NB4 (cell line): ENCODE data around the gene IFFO2.

Experiments used
- DNase-seq: peaks from one replicate; pipeline ENCODE4 v3.0.0; 2010; ENCODE audit warnings: low read depth
- H3K4me3 ChIP-seq: one replicate; pipeline ENCODE4 v1.5.1; 2011; ENCODE audit warnings: mild to moderate bottlenecking, low read depth, low read length, moderate library complexity
- CTCF ChIP-seq: IDR thresholded peaks from one replicate; pipeline ENCODE4 v1.5.1; 2012; ENCODE audit warnings: low read depth, low read length
- MYC ChIP-seq: IDR thresholded peaks from 2 replicates; pipeline ENCODE4 v1.6.1; 2011; ENCODE audit warnings: low read depth, low read length
- POLR2A ChIP-seq: IDR thresholded peaks from 2 replicates; pipeline ENCODE4 v1.6.1; 2011; ENCODE audit warnings: mild to moderate bottlenecking; ENCODE audit not compliant: insufficient read length; ENCODE audit errors: extremely low read depth
- TF ChIP-seq, protein P1 (sequence below): IDR thresholded peaks from 2 replicates; pipeline ENCODE4 v1.6.1; 2011; ENCODE audit warnings: low read depth, low read length

Gene IFFO2

DNA sequence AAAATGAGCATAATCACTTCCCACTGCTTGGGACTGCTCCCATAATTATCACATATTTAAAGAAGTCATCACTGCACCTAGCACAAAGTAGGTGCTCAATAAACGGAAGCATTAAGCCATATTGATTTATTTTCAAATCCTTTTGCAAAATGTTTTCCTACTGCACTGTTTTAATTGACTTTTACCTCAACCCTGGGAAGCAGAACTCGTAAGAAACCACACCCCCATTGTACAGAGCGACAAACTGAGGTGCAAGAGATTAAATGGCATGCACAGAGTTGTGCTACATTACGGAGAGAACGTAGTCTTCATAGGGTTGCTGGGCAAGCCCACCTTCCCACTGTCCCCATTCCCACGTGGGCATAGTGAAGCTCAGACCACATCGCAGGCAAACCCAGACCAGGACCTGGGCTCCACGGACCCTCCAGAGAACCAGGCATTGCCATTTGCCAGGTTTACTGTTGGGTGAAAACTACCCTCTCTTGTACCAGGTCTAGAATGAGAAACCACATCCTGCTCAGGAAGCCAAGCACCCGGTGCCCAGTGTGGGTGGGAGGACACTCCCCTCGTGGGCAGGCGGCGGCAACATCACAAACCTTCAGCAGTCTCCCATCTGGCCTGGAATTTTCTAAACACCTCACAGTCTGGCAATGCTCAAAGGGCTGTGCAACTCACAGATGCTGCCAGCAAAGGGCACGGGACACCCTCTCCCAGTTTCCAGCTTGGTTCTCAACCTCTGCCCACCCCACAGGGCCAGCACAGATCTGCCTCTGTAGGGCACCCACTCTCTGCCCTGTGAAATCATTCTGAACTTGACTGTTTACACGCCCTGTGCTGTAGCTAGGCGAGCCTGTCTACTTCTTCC is 8.2 kb downstream of the IFFO2 start:
- TF ChIP-seq POLR2A (no peak), CTCF (no peak), MYC (no peak)
- TF ChIP-seq, protein P1, sequence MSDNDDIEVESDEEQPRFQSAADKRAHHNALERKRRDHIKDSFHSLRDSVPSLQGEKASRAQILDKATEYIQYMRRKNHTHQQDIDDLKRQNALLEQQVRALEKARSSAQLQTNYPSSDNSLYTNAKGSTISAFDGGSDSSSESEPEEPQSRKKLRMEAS: no peak
- no peak for DNase-seq
- H3K4me3 ChIP-seq: no peak overlapping the region

GRCh38 chr1:18947570-18947969 is 8.9 kb downstream of the IFFO2 start:
- TF ChIP-seq POLR2A: no peak
- no peak for TF ChIP-seq MYC
- TF ChIP-seq, protein P1: no peak
- no peak for TF ChIP-seq CTCF
- no peak overlapping the region for H3K4me3 ChIP-seq
- no peak for DNase-seq

- DNase-seq: no peak
- no peak for TF ChIP-seq CTCF
- TF ChIP-seq, protein P1: 0 out of 2 replicates have a peak, but pooled peaks have one; percentile 34
- no peak for TF ChIP-seq POLR2A
- no peak for TF ChIP-seq MYC
- H3K4me3 ChIP-seq: no peak overlapping the region
Measured at GRCh38 chr1:18946550-18947381, 9.7 kb downstream of the IFFO2 start.

- DNase-seq: no peak
- TF ChIP-seq POLR2A: no peak
- TF ChIP-seq, protein P1: no peak
- no peak for TF ChIP-seq MYC
- TF ChIP-seq CTCF: no peak
- H3K4me3 ChIP-seq: no peak overlapping the region
Measured at GRCh38 chr1:18945401-18945849, 11.1 kb downstream of the IFFO2 start.

- no peak for DNase-seq
- no peak for TF ChIP-seq MYC
- TF ChIP-seq, protein P1: no peak
- TF ChIP-seq POLR2A: no peak
- TF ChIP-seq CTCF: no peak
- H3K4me3 ChIP-seq: no peak overlapping the region
Measured at GRCh38 chr1:18944810-18945209, 11.7 kb downstream of the IFFO2 start.
